Loucy (cell line): ENCODE data around the gene PSMG1.

Source experiments
- H2AFZ ChIP-seq: fragments of 200-600 bp; sonication (generic); 2 replicates; pipeline ENCODE4 v1.6.0; 2016; ENCODE audit warnings: antibody characterized with exemption, mild to moderate bottlenecking, low read length, moderate library complexity
- H3F3A ChIP-seq: fragments of 200-600 bp; 2 replicates; pipeline ENCODE4 v1.6.0; 2016; ENCODE audit warnings: antibody characterized with exemption, low read depth, mild to moderate bottlenecking
- H3K27me3 ChIP-seq: fragments of 200-600 bp; sonication (generic); 2 replicates; pipeline ENCODE4 v1.6.1; 2014; ENCODE audit warnings: low read length, mild to moderate bottlenecking; ENCODE audit not compliant: insufficient read depth, poor library complexity, severe bottlenecking
- H3K36me3 ChIP-seq: fragments of 200-600 bp; sonication (generic); 2 replicates; pipeline ENCODE4 v1.6.1; 2016; ENCODE audit warnings: low read length; ENCODE audit not compliant: insufficient read depth
- H3K4me1 ChIP-seq: fragments of 200-600 bp; sonication (generic); 2 replicates; pipeline ENCODE4 v1.5.1; 2014; ENCODE audit warnings: low read length, mild to moderate bottlenecking; ENCODE audit not compliant: insufficient read depth, poor library complexity, severe bottlenecking
- H3K4me2 ChIP-seq: fragments of 200-600 bp; sonication (generic); 2 replicates; pipeline ENCODE4 v1.6.0; 2014; ENCODE audit warnings: antibody characterized with exemption, low read length, low read depth, mild to moderate bottlenecking; ENCODE audit not compliant: poor library complexity, severe bottlenecking
- H3K4me3 ChIP-seq: fragments of 200-600 bp; sonication (generic); 2 replicates; pipeline ENCODE4 v1.5.1; 2014; ENCODE audit warnings: low read length, mild to moderate bottlenecking, mixed read lengths; ENCODE audit not compliant: poor library complexity, severe bottlenecking
- H3K79me2 ChIP-seq: fragments of 200-600 bp; sonication (generic); 2 replicates; pipeline ENCODE4 v1.6.1; 2014; ENCODE audit warnings: low read length; ENCODE audit not compliant: insufficient read depth
- H3K9ac ChIP-seq: fragments of 200-600 bp; sonication (generic); 2 replicates; pipeline ENCODE4 v1.6.0; 2014; ENCODE audit warnings: mild to moderate bottlenecking, low read depth, low read length, moderate library complexity; ENCODE audit not compliant: poor library complexity, severe bottlenecking
- H3K9me2 ChIP-seq: fragments of 200-600 bp; sonication (generic); replicated peaks from 2 replicates; pipeline ENCODE4 v1.6.1; 2016; ENCODE audit warnings: low read depth, low read length, mixed read lengths
- H3K9me3 ChIP-seq: fragments of 200-600 bp; sonication (generic); 2 replicates; pipeline ENCODE4 v1.6.1; 2014; ENCODE audit warnings: mild to moderate bottlenecking, antibody characterized with exemption, low read length, low read depth; ENCODE audit not compliant: insufficient read depth
- H4K20me1 ChIP-seq: fragments of 200-600 bp; sonication (generic); 2 replicates; pipeline ENCODE4 v1.6.0; 2014; ENCODE audit warnings: antibody characterized with exemption, low read length, mild to moderate bottlenecking; ENCODE audit not compliant: insufficient read depth, poor library complexity, severe bottlenecking
- CTCF ChIP-seq: fragments of 200-600 bp; sonication (generic); conservative IDR thresholded peaks from 2 replicates; pipeline ENCODE4 v1.5.1; 2014; ENCODE audit warnings: mild to moderate bottlenecking, antibody characterized with exemption, low read length
- EZH2phosphoT487 ChIP-seq: fragments of 200-600 bp; IDR thresholded peaks from 2 replicates; pipeline ENCODE4 v1.6.1; 2018; ENCODE audit warnings: antibody characterized with exemption, mild to moderate bottlenecking, moderate library complexity, borderline replicate concordance

The PSMG1 gene

DNA sequence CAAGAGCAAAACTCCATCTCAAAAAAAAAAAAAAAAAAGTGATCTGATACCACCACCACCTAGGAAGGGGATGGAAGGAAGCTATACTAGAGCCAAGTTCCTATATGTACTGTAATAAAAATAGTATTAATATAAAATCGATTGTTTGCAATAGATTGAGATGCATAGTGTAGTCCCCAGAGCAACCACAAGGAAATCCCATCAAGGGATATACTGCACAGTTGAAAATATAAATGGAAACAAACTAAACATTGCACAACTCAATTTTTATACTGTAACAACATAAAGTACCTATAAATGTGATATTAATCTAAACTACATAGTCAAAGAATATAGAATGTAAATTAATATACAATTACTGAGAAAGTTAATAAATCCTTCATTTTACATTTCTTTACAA is 20.9 kb upstream of the PSMG1 start:
- Histone ChIP-seq H3K9me2 (no peaks in the 10 kb centered on the region), H3K36me3 (peaks cover 82% of the 10 kb centered on the region), H3K4me3 (no peak overlapping the region), H3K79me2 (no peaks in the 10 kb centered on the region), H3K9ac (no peak overlapping the region), H3F3A (no peaks in the 10 kb centered on the region), H3K9me3 (no peaks in the 10 kb centered on the region), H4K20me1 (no peaks in the 10 kb centered on the region), H3K4me1 (no peaks in the 10 kb centered on the region), H2AFZ (no peak overlapping the region), H3K4me2 (no peak overlapping the region), H3K27me3 (no peaks in the 10 kb centered on the region)
- TF ChIP-seq CTCF = 0 out of 2 replicates have a peak, but pooled peaks have one; percentile 11
- no peak for TF ChIP-seq EZH2phosphoT487

GRCh38 chr21:39198800-39199199 is 15.5 kb upstream of the PSMG1 start:
- Histone ChIP-seq H3K9ac (no peak overlapping the region), H3K9me3 (no peaks in the 10 kb centered on the region), H3K9me2 (no peaks in the 10 kb centered on the region), H3K27me3 (no peaks in the 10 kb centered on the region), H3K79me2 (no peaks in the 10 kb centered on the region), H3K4me2 (no peak overlapping the region), H3F3A (no peaks in the 10 kb centered on the region), H3K4me1 (no peaks in the 10 kb centered on the region), H4K20me1 (no peaks in the 10 kb centered on the region), H3K36me3 (peaks cover 95% of the 10 kb centered on the region), H3K4me3 (no peak overlapping the region), H2AFZ (no peak overlapping the region)
- TF ChIP-seq CTCF (no peak), EZH2phosphoT487 (no peak)

- H3K36me3 ChIP-seq = peaks cover 89% of the 10 kb centered on the region
- no peak overlapping the region for H3K9ac ChIP-seq
- no peaks in the 10 kb centered on the region for H4K20me1 ChIP-seq
- H3K27me3 ChIP-seq = no peaks in the 10 kb centered on the region
- no peaks in the 10 kb centered on the region for H3K79me2 ChIP-seq
- H3K9me3 ChIP-seq = no peaks in the 10 kb centered on the region
- no peak overlapping the region for H2AFZ ChIP-seq
- no peak overlapping the region for H3K4me2 ChIP-seq
- no peaks in the 10 kb centered on the region for H3K4me1 ChIP-seq
- no peak overlapping the region for H3K4me3 ChIP-seq
- H3F3A ChIP-seq = no peaks in the 10 kb centered on the region
- TF ChIP-seq EZH2phosphoT487 = no peak
- TF ChIP-seq CTCF = no peak
- H3K9me2 ChIP-seq = no peaks in the 10 kb centered on the region
Measured at GRCh38 chr21:39197448-39198233, 14.4 kb upstream of the PSMG1 start.
